GM18517 (cell line): ENCODE measurements around the gene RPLP2.

Source experiments
- ATAC-seq: cut with Tn5 transposase; IDR thresholded peaks from one replicate; pipeline ENCODE4 v1.9.1; 2021; ENCODE audit warnings: mild to moderate bottlenecking, moderate library complexity; ENCODE audit not compliant: unreplicated experiment

RPLP2 gene

GRCh38 chr11:802693-803466 is 6.9 kb upstream of the RPLP2 start:
- ATAC-seq, result no peak

- ATAC-seq, result no peak
These were observed 6.4 kb upstream of the RPLP2 start for GRCh38 chr11:803467-803742.

- no peak for ATAC-seq
These were observed 5.8 kb upstream of the RPLP2 start for GRCh38 chr11:803770-804598.

- ATAC-seq, result no peak
These were observed 5.2 kb upstream of the RPLP2 start for GRCh38 chr11:804599-804964.

GRCh38 chr11:808427-809286 is 1.1 kb upstream of the RPLP2 start:
- no peak for ATAC-seq

GRCh38 chr11:810040-810567 is 337 bp downstream of the RPLP2 start:
- ATAC-seq, result peak; percentile 13

- ATAC-seq, result no peak
These were observed 1.9 kb downstream of the RPLP2 start for GRCh38 chr11:811446-812245.

GRCh38 chr11:812390-812789 is 2.6 kb downstream of the RPLP2 start:
- no peak for ATAC-seq

GRCh38 chr11:813072-813455 is 3.3 kb downstream of the RPLP2 start:
- ATAC-seq, result no peak

- no peak for ATAC-seq
These were observed 3.8 kb downstream of the RPLP2 start for GRCh38 chr11:813456-814096.

- ATAC-seq, result no peak
These were observed 6.1 kb downstream of the RPLP2 start for GRCh38 chr11:815675-816432.

GRCh38 chr11:816433-816779 is 6.6 kb downstream of the RPLP2 start:
- no peak for ATAC-seq

GRCh38 chr11:818396-819128 is 8.8 kb downstream of the RPLP2 start, which contains the start of gene PNPLA2:
Gene PNPLA2, plus strand, starts transcription at chr11:818914. Its CDS starts 805 bp downstream, at chr11:819719.
- no peak for ATAC-seq

GRCh38 chr11:819129-819931 is 9.6 kb downstream of the RPLP2 start:
- peak; percentile 46 for ATAC-seq

GRCh38 chr11:819943-820649 is 10.3 kb downstream of the RPLP2 start:
- peak; percentile 64 for ATAC-seq

GRCh38 chr11:820655-821511 is 11.1 kb downstream of the RPLP2 start:
- ATAC-seq, result no peak
